Skeletal muscle tissue (tissue), 4 donors: ENCODE data around the gene FAM151A. TPM values are rescaled to one million over a fixed set of nuclear protein-coding genes. Genes with fewer than 3 reads are reported as not detected.
"Not testable (repeated sequence)": the region's sequence is repeated elsewhere in the genome, so short reads cannot be mapped to it uniquely, and the experiment has no call there.

Source experiments
- H3K27ac ChIP-seq: one replicate; pipeline ENCODE4 v1.7.0; 2013; ENCODE audit warnings: mild to moderate bottlenecking, low read depth, low read length, inconsistent platforms
- H3K27me3 ChIP-seq, 3 donors: one replicate each; pipeline ENCODE4 v1.7.0; 2013; ENCODE audit warnings: low read length in 3 of 3; ENCODE audit not compliant: control insufficient read depth in 3 of 3, insufficient read depth in 3 of 3
- H3K36me3 ChIP-seq, 3 donors: one replicate each; pipeline ENCODE4 v1.7.0; 2013; ENCODE audit warnings: low read length in 3 of 3; ENCODE audit not compliant: control insufficient read depth in 3 of 3, insufficient read depth in 3 of 3
- H3K4me1 ChIP-seq, 3 donors: one replicate each; pipeline ENCODE4 v1.7.0; 2013; ENCODE audit warnings: low read length in 3 of 3, mild to moderate bottlenecking in 3 of 3; ENCODE audit not compliant: control insufficient read depth in 3 of 3, insufficient read depth in 3 of 3
- H3K4me3 ChIP-seq, 3 donors: one replicate each; pipeline ENCODE4 v1.7.0; 2013; ENCODE audit warnings: low read length in 3 of 3
- H3K9ac ChIP-seq, 3 donors: one replicate each; pipeline ENCODE4 v1.7.0; 2013; ENCODE audit warnings: low read length in 3 of 3, mild to moderate bottlenecking in 3 of 3, moderate library complexity in 2 of 3, low read depth in 1 of 3
- H3K9me3 ChIP-seq, 3 donors: one replicate each; pipeline ENCODE4 v1.7.0; 2013; ENCODE audit warnings: low read length in 3 of 3; ENCODE audit not compliant: control insufficient read depth in 3 of 3
- total RNA-seq: library from RNA; depleted of rRNA; stranded (reverse); fragments of >200 nt; gene quantifications from one replicate; pipeline ENCODE4 v1.2.3, GENCODE V29; 2014
- donor health status: Osteomylitis.

The FAM151A gene
- total RNA-seq, 1 donor from 2014 or later = not detected

DNA sequence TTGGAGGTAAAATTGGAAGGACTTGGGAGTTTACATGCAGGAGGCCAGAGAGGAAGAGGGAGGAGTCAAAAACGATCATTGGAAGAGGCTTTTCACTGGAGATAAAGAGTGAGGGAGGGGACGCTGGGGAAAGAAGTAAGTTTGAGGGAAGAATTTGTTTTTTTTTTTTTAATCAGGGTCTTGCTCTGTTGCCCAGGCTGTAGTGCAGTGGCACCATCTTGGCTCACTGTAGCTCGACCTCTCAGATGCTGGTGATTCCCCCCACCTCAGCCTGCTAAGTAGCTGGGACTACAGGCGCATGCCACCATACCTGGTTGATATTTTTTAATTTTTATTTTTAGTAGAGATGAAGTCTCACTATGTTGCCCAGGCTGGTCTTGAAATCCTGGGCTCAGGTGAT, 17.0 kb upstream of the FAM151A start:
- Histone ChIP-seq H3K4me1 (no peaks in the 10 kb centered on the region), H3K27ac (no peak overlapping the region), H3K4me3 (no peak overlapping the region)

DNA sequence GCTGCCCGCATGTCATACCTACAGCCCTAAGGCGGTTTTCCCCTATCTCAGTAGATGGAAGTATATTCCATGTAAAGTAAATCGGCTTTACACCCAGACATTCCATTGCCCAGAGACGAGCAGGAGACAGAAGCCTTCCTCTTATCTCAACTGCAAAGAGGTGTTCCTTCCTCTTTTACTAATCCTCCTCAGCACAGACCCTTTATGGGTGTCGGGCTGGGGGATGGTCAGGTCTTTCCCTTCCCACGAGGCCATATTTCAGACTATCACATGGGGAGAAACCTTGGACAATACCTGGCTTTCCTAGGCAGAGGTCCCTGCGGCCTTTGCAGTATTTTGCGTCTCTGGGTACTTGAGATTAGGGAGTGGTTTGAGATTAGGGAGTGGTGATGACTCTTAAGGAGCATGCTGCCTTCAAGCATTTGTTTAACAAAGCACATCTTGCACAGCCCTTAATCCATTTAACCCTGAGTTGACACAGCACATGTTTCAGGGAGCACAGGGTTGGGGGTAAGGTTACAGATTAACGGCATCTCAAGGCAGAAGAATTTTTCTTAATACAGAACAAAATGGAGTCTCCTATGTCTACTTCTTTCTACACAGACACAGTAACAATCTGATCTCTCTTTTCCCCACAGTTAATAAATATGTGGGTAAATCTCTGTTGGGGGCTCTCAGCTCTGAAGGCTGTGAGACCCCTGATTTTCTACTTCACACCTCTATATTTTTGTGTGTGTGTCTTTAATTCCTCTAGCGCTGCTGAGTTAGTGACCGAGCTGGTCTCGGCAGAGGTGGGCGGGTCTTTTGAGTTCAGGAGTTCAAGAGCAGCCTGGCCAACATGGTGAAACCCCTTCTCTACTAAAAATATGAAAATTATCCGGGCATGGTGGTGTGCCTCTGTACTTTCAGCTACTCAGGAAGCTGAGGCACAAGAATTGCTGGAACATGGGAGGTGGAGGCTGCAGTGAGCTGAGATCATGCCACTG, 13.4 kb upstream of the FAM151A start:
- H3K9ac ChIP-seq = not testable (repeated sequence)

More for the DNA sequence above, 17.0 kb upstream of the FAM151A start:
- Histone ChIP-seq H3K9me3 (peaks cover 0 to 5% (median 0%) of the 10 kb centered on the region in 3 donors), H3K9ac (no peak overlapping the region), H3K27me3 (peaks cover 0 to 3% (median 0%) of the 10 kb centered on the region in 3 donors), H3K36me3 (peaks cover 0 to 4% (median 2%) of the 10 kb centered on the region in 3 donors)

DNA sequence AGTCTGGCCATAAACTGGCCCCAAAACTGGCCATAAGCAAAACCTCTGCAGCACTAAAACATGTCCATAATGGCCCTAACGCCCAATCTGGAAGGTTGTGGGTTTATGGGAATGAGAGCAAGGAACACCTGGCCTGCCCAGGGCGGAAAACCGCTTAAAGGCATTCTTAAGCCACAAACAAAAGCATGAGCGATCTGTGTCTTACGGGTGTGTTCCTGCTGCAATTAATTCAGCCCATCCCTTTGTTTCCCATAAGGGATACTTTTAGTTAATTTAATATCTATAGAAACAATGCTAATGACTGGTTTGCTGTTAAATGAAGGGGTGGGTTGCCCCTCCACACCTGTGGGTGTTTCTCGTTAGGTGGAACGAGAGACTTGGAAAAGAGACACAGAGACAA, 12.5 kb upstream of the FAM151A start:
- not testable (repeated sequence) for H3K27me3 ChIP-seq, H3K9ac ChIP-seq, H3K4me1 ChIP-seq, H3K9me3 ChIP-seq, H3K27ac ChIP-seq, H3K4me3 ChIP-seq, H3K36me3 ChIP-seq

More for the DNA sequence above, 13.4 kb upstream of the FAM151A start:
- not testable (repeated sequence) for H3K9me3 ChIP-seq, H3K4me1 ChIP-seq, H3K36me3 ChIP-seq, H3K27ac ChIP-seq, H3K4me3 ChIP-seq, H3K27me3 ChIP-seq

DNA sequence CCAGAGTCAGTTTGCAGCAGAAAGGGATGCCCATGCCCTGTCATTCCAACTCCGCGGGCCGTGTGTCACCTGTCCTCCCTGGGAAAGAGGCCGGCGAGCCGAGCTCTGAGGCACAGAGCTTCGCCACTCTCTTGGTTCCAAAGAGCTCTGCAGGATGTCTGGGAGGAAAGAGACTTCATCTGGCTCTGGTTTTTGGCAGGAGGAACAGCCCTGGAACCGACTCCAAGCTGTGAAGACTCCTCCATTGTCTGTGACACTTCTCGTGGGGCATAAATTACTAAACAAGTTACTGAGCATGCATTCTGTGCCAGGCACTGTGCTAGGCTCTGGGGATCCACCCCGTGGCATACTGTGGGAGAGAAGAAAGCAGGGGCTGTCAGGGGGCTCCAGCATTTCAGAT, 3.9 kb upstream of the FAM151A start:
- peaks cover 0 to 2% (median 0%) of the 10 kb centered on the region in 3 donors for H3K36me3 ChIP-seq
- no peaks in the 10 kb centered on the region for H3K27me3 ChIP-seq
- peaks cover 0 to 3% (median 0%) of the 10 kb centered on the region in 3 donors for H3K4me1 ChIP-seq

DNA sequence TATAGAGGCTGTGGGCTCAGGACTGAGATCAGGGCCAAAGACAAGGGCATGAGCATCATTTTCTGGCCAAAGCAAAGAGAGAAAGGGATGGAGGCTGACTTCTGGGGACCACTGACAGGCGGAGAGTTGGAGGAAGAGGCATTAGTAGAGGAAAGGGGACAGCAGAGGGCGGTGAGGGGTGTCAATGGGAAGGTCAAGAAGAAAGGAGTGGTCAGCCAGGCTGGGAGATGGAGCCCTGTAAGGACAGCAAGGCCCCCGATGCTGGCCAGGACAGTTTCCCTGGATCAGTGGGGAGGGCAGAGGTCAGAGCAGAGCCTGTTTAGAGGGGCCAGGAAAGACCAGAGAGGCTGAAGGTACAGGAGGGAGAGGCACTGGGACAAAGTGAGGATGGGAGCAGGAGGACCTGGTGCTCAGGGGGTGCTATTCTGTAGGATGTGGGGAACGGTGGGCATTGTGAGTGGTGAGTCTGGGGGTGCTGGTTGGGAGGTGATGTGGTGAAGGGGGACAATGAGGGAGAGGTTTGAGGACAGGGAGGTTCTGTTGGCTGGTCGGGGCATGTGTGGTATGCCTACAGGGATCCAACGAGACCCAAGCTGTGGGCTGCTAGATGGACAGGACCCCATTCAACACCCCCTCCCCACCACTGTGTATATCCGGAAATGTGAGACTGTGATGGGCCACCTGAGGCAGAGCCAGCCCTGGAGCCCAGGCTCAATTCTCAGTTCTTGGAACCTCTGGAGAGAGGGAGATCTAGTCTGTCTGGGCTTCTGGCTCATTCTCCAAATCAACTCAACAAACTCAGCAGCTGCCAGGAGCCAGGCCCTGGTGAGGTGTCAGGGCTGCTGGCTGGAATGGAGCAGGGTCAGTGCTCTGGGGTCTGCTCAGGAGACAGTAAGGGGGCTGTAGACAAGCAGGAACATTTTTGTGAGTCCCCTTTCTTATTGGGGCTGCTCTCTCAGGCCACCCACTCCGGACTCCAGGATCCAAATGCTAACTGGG, 1.4 kb upstream of the FAM151A start:
- H3K4me1 ChIP-seq = peaks cover 0 to 3% (median 0%) of the 10 kb centered on the region in 3 donors
- no peaks in the 10 kb centered on the region for H3K36me3 ChIP-seq
- no peak overlapping the region for H3K4me3 ChIP-seq
- no peaks in the 10 kb centered on the region for H3K9me3 ChIP-seq
- no peaks in the 10 kb centered on the region for H3K27me3 ChIP-seq
- H3K9ac ChIP-seq = no peak overlapping the region
- H3K27ac ChIP-seq = no peak overlapping the region

More for the DNA sequence above, 3.9 kb upstream of the FAM151A start:
- Histone ChIP-seq H3K27ac (no peak overlapping the region), H3K9ac (no peak overlapping the region), H3K9me3 (no peaks in the 10 kb centered on the region), H3K4me3 (no peak overlapping the region)

DNA sequence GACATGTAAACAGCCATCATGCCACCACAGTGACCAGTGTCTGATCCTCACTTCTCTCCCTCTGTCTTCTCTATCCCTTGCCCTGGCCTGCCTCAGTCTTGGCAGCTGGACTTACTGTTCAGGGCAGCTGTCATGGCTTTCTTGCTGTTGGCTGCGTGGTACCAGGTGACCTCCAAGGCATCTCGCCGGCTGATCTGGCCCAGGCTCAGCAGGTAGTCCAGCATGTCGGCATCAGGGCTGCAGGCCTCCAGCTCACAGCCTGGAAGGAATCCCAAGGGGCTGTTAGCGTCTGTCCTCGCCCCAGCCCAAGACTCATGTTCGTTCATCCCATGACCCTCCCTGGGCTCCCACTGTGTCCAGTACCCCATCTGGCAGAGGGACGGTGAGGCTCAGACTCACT, 3.6 kb downstream of the FAM151A start:
- Histone ChIP-seq H3K4me1 (peaks cover 0 to 5% (median 0%) of the 10 kb centered on the region in 3 donors), H3K27ac (no peak overlapping the region), H3K9me3 (no peaks in the 10 kb centered on the region), H3K4me3 (no peak overlapping the region), H3K36me3 (no peaks in the 10 kb centered on the region), H3K27me3 (no peaks in the 10 kb centered on the region), H3K9ac (no peak overlapping the region)

DNA sequence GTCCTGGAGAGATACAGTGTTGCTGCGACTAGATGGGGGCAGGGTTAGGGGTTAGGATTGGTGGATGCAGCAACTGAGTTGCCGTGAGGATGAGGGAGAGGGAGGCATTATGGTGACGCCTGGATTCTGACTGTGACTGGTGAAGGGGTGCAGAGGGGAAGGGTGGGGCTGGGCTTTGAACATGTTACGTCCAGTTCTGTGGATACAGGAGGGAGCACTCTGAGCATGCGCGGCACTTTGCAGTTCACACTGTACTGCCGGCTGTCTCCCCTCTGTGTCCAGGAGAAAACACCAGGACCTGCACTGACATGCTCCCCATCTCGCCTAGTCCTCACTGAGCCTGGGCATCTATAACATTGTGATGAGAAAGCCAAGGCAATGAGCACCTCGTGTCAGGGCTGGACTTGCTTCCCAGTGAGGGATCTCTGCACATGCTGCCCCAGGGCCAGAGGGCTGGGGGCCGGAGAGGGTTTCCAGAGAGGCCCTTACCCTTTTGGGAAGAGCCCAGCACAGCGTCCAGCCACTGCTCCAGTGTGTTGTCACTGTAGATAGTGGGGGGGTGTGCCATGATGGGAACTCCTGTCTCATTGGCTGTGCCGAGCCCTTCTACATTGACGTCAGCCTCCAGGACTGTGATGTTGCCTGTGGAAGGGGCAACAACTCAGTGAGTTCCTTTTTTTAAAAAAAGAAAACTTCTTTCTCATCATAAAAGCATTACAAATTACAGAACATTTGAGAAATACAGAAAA, 7.6 kb downstream of the FAM151A start:
- H3K4me3 ChIP-seq = no peak overlapping the region
- H3K9me3 ChIP-seq = no peaks in the 10 kb centered on the region
- H3K4me1 ChIP-seq = peaks cover 0 to 2% (median 0%) of the 10 kb centered on the region in 3 donors
- no peak overlapping the region for H3K27ac ChIP-seq
- no peak overlapping the region for H3K9ac ChIP-seq
- peaks cover 0 to 1% (median 0%) of the 10 kb centered on the region in 3 donors for H3K36me3 ChIP-seq
- H3K27me3 ChIP-seq = no peaks in the 10 kb centered on the region

DNA sequence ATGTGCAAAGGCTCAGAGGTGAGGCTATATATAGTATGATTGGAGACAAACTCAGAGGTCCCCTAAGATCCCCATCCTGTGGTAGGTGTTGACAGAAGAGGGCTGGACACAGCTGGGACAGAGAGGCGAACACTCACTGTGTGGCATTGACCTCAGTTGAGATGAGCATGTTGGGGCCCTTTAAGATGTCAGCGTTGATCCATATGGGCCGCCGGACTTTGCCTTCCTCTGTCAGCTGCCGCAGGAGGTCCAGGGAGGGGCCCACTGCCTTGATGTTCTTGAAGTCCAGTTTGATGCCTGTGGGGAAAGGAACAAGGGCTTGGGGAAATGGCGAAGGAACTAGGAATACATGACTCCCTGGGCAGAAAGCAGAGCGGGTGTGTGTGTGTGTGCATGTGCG, 8.8 kb downstream of the FAM151A start:
- Histone ChIP-seq H3K4me1 (peaks cover 0 to 2% (median 0%) of the 10 kb centered on the region in 3 donors), H3K9me3 (no peaks in the 10 kb centered on the region), H3K27me3 (no peaks in the 10 kb centered on the region), H3K36me3 (peaks cover 0 to 13% (median 9%) of the 10 kb centered on the region in 3 donors), H3K9ac (no peak overlapping the region), H3K27ac (no peak overlapping the region), H3K4me3 (no peak overlapping the region)

DNA sequence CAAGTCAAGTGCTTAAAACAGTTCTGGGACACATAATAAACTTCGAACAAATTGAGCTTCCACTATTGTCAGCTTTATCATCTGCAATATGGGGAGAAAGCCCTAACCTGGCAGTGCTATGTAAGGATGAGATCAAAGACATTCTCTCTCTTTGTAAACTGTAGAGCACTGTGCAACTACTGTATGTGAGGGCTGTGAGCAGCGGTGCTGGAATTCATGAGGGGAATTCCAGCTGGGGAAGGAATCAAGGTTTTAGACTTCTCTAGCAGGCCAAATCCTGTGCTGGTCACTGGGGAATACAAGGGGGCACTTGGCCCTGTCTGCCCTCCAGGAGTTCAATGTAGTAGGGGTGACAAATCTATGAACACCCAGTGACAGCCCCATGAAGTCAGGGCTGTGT, 9.3 kb downstream of the FAM151A start:
- no peak overlapping the region for H3K9ac ChIP-seq
- H3K4me3 ChIP-seq = no peak overlapping the region
- peaks cover 0 to under 1% (median 0%) of the 10 kb centered on the region in 3 donors for H3K4me1 ChIP-seq
- peaks cover 0 to 18% (median 14%) of the 10 kb centered on the region in 3 donors for H3K36me3 ChIP-seq
- H3K27ac ChIP-seq = no peak overlapping the region
- H3K9me3 ChIP-seq = no peaks in the 10 kb centered on the region
- H3K27me3 ChIP-seq = no peaks in the 10 kb centered on the region
